B cell (primary cell): ENCODE results near the gene REM2. TPM values are rescaled to one million over a fixed set of nuclear protein-coding genes. Genes with fewer than 3 reads are reported as not detected.

Experiments used
- ATAC-seq: fragments of 200-7000 bp; cut with Tn5 transposase; one replicate; pipeline ENCODE4 v1.10.0; 2021; ENCODE audit warnings: low read depth, mild to moderate bottlenecking, moderate number of reproducible peaks, moderate library complexity
- CTCF ChIA-PET: fragments of 350-600 bp; sonication (Branson Sonifier 250); formaldehyde crosslinking; loops from one replicate; lab custom pipeline; 2021; ENCODE audit warnings: antibody characterized with exemption, inconsistent platforms; lab: Charles Lee
- POLR2A ChIA-PET: fragments of 350-600 bp; sonication (Branson Sonifier 250); formaldehyde crosslinking; loops from one replicate; lab custom pipeline; 2021; ENCODE audit warnings: antibody characterized with exemption; lab: Charles Lee
- DNase-seq: peaks from one replicate; pipeline ENCODE4 v3.0.0; 2013
- H2AFZ ChIP-seq: 2 replicates; pipeline ENCODE4 v1.6.1; 2012; ENCODE audit warnings: mild to moderate bottlenecking, low read depth, low read length; ENCODE audit not compliant: insufficient read depth, poor library complexity, severe bottlenecking
- H3K27ac ChIP-seq, 2 donors: 1 replicate in 1 of 2; 2 replicates in 1 of 2; pipeline ENCODE4 v1.5.1; 2012 to 2013; ENCODE audit warnings: low read length in 2 of 2, mild to moderate bottlenecking in 2 of 2, moderate library complexity in 1 of 2
- H3K27me3 ChIP-seq, 4 experiments: fragments of 200-600 bp in 1 of 4; sonication (generic) in 1 of 4; replicated peaks in 1 of 4; 1 replicate in 2 of 4; 2 replicates in 2 of 4; pipeline versions ENCODE4 v1.6.1 to v1.7.0; 2013 to 2016; ENCODE audit warnings: low read length in 3 of 4, mild to moderate bottlenecking in 2 of 4, mixed read lengths in 1 of 4, moderate library complexity in 1 of 4; ENCODE audit not compliant: insufficient read depth in 4 of 4, control insufficient read depth in 3 of 4; ENCODE audit errors: control extremely low read depth in 1 of 4
- H3K36me3 ChIP-seq, 2 experiments: replicated peaks in 1 of 2; 1 replicate in 1 of 2; 2 replicates in 1 of 2; pipeline versions ENCODE4 v1.6.1 to v1.7.1; 2013; ENCODE audit warnings: low read length in 1 of 2; ENCODE audit not compliant: insufficient read depth in 2 of 2, control insufficient read depth in 1 of 2; ENCODE audit errors: control extremely low read depth in 1 of 2, extremely low read depth in 1 of 2
- H3K4me1 ChIP-seq, 2 donors: fragments of 200-600 bp in 1 of 2; sonication (generic) in 1 of 2; 1 replicate in 1 of 2; 2 replicates in 1 of 2; pipeline versions ENCODE4 v1.5.1 to v1.6.1; 2013 to 2017; ENCODE audit warnings: low read length in 2 of 2; ENCODE audit not compliant: control insufficient read depth in 2 of 2, insufficient read depth in 2 of 2
- H3K4me2 ChIP-seq: replicated peaks from 2 replicates; pipeline ENCODE3; 2012; ENCODE audit warnings: mild to moderate bottlenecking, low read depth, low read length; ENCODE audit not compliant: poor library complexity, severe bottlenecking
- H3K4me3 ChIP-seq, 5 experiments: fragments of 200-600 bp in 1 of 5; sonication (generic) in 1 of 5; 1 replicate in 3 of 5; 2 replicates in 2 of 5; pipeline versions ENCODE4 v1.5.1 to v1.7.0; 2011 to 2016; ENCODE audit warnings: low read length in 4 of 5, mild to moderate bottlenecking in 4 of 5, low read depth in 2 of 5, control low read depth in 1 of 5, moderate library complexity in 1 of 5; ENCODE audit not compliant: insufficient read depth in 1 of 5; ENCODE audit errors: control extremely low read depth in 1 of 5, extremely low read depth in 1 of 5
- H3K79me2 ChIP-seq: fragments of 200-600 bp; sonication (generic); one replicate; pipeline ENCODE4 v1.6.0; 2016; ENCODE audit warnings: low read length; ENCODE audit not compliant: control insufficient read depth, insufficient read depth
- H3K9ac ChIP-seq: fragments of 200-600 bp; sonication (generic); 2 replicates; pipeline ENCODE4 v1.6.1; 2017; ENCODE audit warnings: mild to moderate bottlenecking, low read length, moderate library complexity
- H3K9me3 ChIP-seq, 3 donors: one replicate each; pipeline versions ENCODE4 v1.6.1 to v1.7.1; 2013; ENCODE audit warnings: low read length in 2 of 3; ENCODE audit not compliant: control insufficient read depth in 2 of 3, insufficient read depth in 1 of 3; ENCODE audit errors: control extremely low read depth in 1 of 3
- H4K20me1 ChIP-seq: 2 replicates; pipeline ENCODE4 v1.6.0; 2012; ENCODE audit warnings: mild to moderate bottlenecking, low read length; ENCODE audit not compliant: insufficient read depth, control insufficient read depth, poor library complexity, severe bottlenecking
- H3K27ac Mint-ChIP-seq: one replicate; pipeline ENCODE4 v1.8.0; 2021; ENCODE audit warnings: mixed read lengths
- H3K27me3 Mint-ChIP-seq: one replicate; pipeline ENCODE4 v1.8.0; 2021; ENCODE audit warnings: mixed read lengths
- H3K4me1 Mint-ChIP-seq: one replicate; pipeline ENCODE4 v1.8.0; 2021; ENCODE audit warnings: mixed read lengths
- H3K4me3 Mint-ChIP-seq: one replicate; pipeline ENCODE4 v1.8.0; 2021; ENCODE audit warnings: mixed read lengths
- H3K9me3 Mint-ChIP-seq: one replicate; pipeline ENCODE4 v1.8.0; 2022; ENCODE audit warnings: mixed read lengths; ENCODE audit not compliant: insufficient read depth
- EZH2 ChIP-seq: IDR thresholded peaks from 2 replicates; pipeline ENCODE4 v1.6.1; 2012; ENCODE audit warnings: borderline replicate concordance, low read depth, mild to moderate bottlenecking, moderate library complexity, low read length; ENCODE audit not compliant: insufficient read depth, poor library complexity, severe bottlenecking
- WGBS: methylation state at CpG from one replicate; pipeline ENCODE4 v1.1.5; 2013; ENCODE audit warnings: missing lambda C conversion rate; ENCODE audit not compliant: insufficient coverage; 5-methylcytosine and 5-hydroxymethylcytosine counted together
- intact Hi-C: fragments of 100-400 bp; cut with micrococcal nuclease; formaldehyde crosslinking; loops from one replicate; pipeline ENCODE4 v1.10.0; 2022
- polyA plus RNA-seq: library from polyadenylated mRNA; depleted of rRNA; stranded (reverse); fragments of >200 nt; gene quantifications from 2 replicates; pipeline ENCODE4 v1.2.3, GENCODE V29; 2012
- total RNA-seq, 2 donors: library from RNA; stranded (reverse); fragments of 120-200 nt in 1 of 2; gene quantifications; 1 replicate in 1 of 2; 2 replicates in 1 of 2; pipeline versions ENCODE4 v1.2.3 to v1.2.4, GENCODE V29; 2013 to 2022
- TF ChIP-seq, protein P1 (sequence below): fragments of 200-600 bp; IDR thresholded peaks from one replicate; pipeline ENCODE4 v1.8.0; 2022; ENCODE audit warnings: antibody characterized with exemption, mild to moderate bottlenecking

The REM2 gene
- total and polyA plus RNA-seq, 2 donors (not counting 1 experiment from before 2014, with no cell fraction given): 5.6 to 12.9 TPM

DNA sequence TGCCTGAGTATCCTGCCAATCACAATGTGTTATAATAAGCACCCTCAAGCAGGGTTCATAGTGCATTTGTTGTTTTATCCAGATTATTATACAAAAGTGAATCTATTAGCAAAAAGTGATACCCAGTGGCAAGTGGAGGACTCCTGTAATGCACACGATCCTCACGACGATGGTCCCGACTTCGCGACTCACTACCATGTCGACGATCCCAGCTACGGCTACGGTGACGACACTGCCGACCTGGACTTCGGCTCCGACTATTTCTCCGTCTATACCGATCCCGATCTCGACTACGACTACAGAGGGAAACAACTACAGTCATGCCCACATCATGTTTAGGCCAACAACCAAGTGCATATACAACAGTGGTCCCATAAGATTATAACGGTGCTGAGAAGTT lies 23.1 kb downstream of the REM2 start:
- Histone ChIP-seq H3K4me1 (no peaks in the 10 kb centered on the region), H3K4me3 (no peak overlapping the region), H3K27me3 (no peaks in the 10 kb centered on the region), H3K4me2 (no peak overlapping the region), H3K79me2 (peaks cover 66% of the 10 kb centered on the region), H3K9me3 (no peaks in the 10 kb centered on the region), H3K27ac (no peak overlapping the region), H4K20me1 (peaks cover 36% of the 10 kb centered on the region), H3K36me3 (peaks cover 8 to 92% of the 10 kb centered on the region in 2 experiments), H2AFZ (no peak overlapping the region), H3K9ac (no peak overlapping the region)
- H3K27ac Mint-ChIP-seq: no peak overlapping the region
- no peaks in the 10 kb centered on the region for H3K27me3 Mint-ChIP-seq
- H3K9me3 Mint-ChIP-seq: no peaks in the 10 kb centered on the region
- POLR2A ChIA-PET: no interaction called here
- H3K4me3 Mint-ChIP-seq: no peak overlapping the region
- peaks cover 1% of the 10 kb centered on the region for H3K4me1 Mint-ChIP-seq
- CTCF ChIA-PET: no interaction called here
- TF ChIP-seq EZH2: no peak
- TF ChIP-seq, protein P1, sequence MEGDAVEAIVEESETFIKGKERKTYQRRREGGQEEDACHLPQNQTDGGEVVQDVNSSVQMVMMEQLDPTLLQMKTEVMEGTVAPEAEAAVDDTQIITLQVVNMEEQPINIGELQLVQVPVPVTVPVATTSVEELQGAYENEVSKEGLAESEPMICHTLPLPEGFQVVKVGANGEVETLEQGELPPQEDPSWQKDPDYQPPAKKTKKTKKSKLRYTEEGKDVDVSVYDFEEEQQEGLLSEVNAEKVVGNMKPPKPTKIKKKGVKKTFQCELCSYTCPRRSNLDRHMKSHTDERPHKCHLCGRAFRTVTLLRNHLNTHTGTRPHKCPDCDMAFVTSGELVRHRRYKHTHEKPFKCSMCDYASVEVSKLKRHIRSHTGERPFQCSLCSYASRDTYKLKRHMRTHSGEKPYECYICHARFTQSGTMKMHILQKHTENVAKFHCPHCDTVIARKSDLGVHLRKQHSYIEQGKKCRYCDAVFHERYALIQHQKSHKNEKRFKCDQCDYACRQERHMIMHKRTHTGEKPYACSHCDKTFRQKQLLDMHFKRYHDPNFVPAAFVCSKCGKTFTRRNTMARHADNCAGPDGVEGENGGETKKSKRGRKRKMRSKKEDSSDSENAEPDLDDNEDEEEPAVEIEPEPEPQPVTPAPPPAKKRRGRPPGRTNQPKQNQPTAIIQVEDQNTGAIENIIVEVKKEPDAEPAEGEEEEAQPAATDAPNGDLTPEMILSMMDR: no peak
- intact Hi-C loops: no loop called here
- no peak for DNase-seq
- WGBS: over 99% methylated on average over 19 of the region's 20 CpGs
- no peak for ATAC-seq

DNA sequence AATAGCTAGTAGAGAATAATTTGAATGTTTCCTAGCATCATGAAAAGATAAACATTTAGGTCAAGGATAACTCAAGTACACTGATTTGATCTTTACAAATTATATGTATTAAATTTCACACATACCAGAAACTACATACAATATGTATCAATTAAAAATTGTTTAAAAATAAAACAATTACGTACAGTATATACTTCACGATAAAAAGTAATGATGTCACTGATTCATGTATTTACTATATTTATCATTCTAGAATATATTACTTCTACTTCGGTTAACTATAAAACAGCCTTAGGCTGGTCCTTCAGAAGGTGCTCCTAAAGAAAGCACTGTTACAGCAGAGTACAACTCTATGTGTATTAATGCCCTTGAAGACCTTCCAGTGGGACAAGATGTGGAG lies 24.4 kb downstream of the REM2 start:
- Histone ChIP-seq H3K4me1 (no peaks in the 10 kb centered on the region), H3K27me3 (no peaks in the 10 kb centered on the region), H3K9me3 (no peaks in the 10 kb centered on the region), H3K4me2 (no peak overlapping the region), H3K79me2 (peaks cover 80% of the 10 kb centered on the region), H4K20me1 (peaks cover 49% of the 10 kb centered on the region), H3K27ac (no peak overlapping the region), H3K4me3 (no peak overlapping the region), H3K9ac (no peak overlapping the region), H2AFZ (no peak overlapping the region), H3K36me3 (peaks cover 9 to 90% of the 10 kb centered on the region in 2 experiments)
- POLR2A ChIA-PET: interaction anchor here (1.1 kb wide), 1 partner anchor 11 kb away, joined by 3 read pairs; no protein-coding TSS in a partner anchor
- no peak overlapping the region for H3K27ac Mint-ChIP-seq
- DNase-seq (no peak), ATAC-seq (no peak)
- CTCF ChIA-PET: interaction anchor here (0.7 to 1.8 kb wide), 3 partner anchors 34 to 55 kb away, joined by 3 to 10 read pairs (median 3); no protein-coding TSS in a partner anchor
- no CpG with 5 or more reads among the region's 3 CpGs for WGBS
- no peaks in the 10 kb centered on the region for H3K27me3 Mint-ChIP-seq
- H3K9me3 Mint-ChIP-seq: no peaks in the 10 kb centered on the region
- TF ChIP-seq, protein P1: no peak
- TF ChIP-seq EZH2: no peak
- peaks cover 10% of the 10 kb centered on the region for H3K4me1 Mint-ChIP-seq
- no peak overlapping the region for H3K4me3 Mint-ChIP-seq
- intact Hi-C loops: no loop called here
